GM23248 (cell line): ENCODE measurements around the gene SF3B2.

ENCODE experiments used
- EZH2 ChIP-seq: fragments of 200-600 bp; sonication (generic); IDR thresholded peaks from 2 replicates; pipeline ENCODE4 v1.6.1; 2018; ENCODE audit warnings: antibody characterized with exemption, mild to moderate bottlenecking; ENCODE audit not compliant: insufficient read depth, poor library complexity, severe bottlenecking
- EZH2phosphoT487 ChIP-seq: fragments of 200-600 bp; sonication (generic); IDR thresholded peaks from 2 replicates; pipeline ENCODE4 v1.6.1; 2018; ENCODE audit warnings: antibody characterized with exemption, moderate library complexity, mild to moderate bottlenecking, low read depth; ENCODE audit not compliant: insufficient read depth

- no peak for TF ChIP-seq EZH2
- TF ChIP-seq EZH2phosphoT487: no peak
These were observed 20.4 kb downstream of the SF3B2 start for GRCh38 chr11:66072518-66072917.
